ENCODE measurements around the gene PCNX1.

GRCh38 chr14:70906793-70907175 lies 475 bp upstream of the PCNX1 start:
- TF ChIP-seq CTCF (IDR thresholded peaks at IDR 0.05) (no peak), POLR2A (IDR thresholded peaks at IDR 0.05) (no peak)

Data from esophagus squamous epithelium (tissue), 4 donors.